H1 (cell line): ENCODE data around the gene USP3. TPM values are rescaled to one million over a fixed set of nuclear protein-coding genes. Genes with fewer than 3 reads are reported as not detected.

Source experiments
- CTCF ChIA-PET: fragments of 300-600 bp; sonication (Branson Sonifier 250); formaldehyde crosslinking; loops from one replicate; lab custom pipeline; 2021; ENCODE audit not compliant: partially characterized antibody; lab: Charles Lee
- POLR2A ChIA-PET: fragments of 300-600 bp; sonication (Branson Sonifier 250); formaldehyde crosslinking; loops from one replicate; lab custom pipeline; 2021; ENCODE audit warnings: inconsistent platforms; ENCODE audit not compliant: partially characterized antibody; lab: Charles Lee
- DNase-seq, 2 experiments: peaks; one replicate each; pipeline versions ENCODE4 v3.0.0 to v3.0.0-alpha.2; 2010 to 2022; ENCODE audit warnings: low spot score in 2 of 2, low read depth in 1 of 2, mixed read lengths in 1 of 2
- FAIRE-seq: peaks from 2 replicates; lab custom pipeline; 2011; peaks lifted over from hg19 to GRCh38; lab: Jason Lieb, UNC
- H2AFZ ChIP-seq: 2 replicates; pipeline ENCODE4 v1.8.1; 2012; ENCODE audit warnings: low read length, inconsistent platforms
- H2AK5ac ChIP-seq: 2 replicates; pipeline ENCODE4 v1.6.1; 2013; ENCODE audit warnings: low read depth, low read length
- H2BK120ac ChIP-seq: replicated peaks from 2 replicates; pipeline ENCODE3; 2013; ENCODE audit warnings: low read depth, low read length, inconsistent platforms
- H2BK12ac ChIP-seq: 2 replicates; pipeline ENCODE4 v1.6.1; 2013; ENCODE audit warnings: low read depth, low read length
- H2BK15ac ChIP-seq: 2 replicates; pipeline ENCODE4 v1.6.1; 2013; ENCODE audit warnings: low read length
- H2BK20ac ChIP-seq: 2 replicates; pipeline ENCODE4 v1.6.1; 2013; ENCODE audit warnings: low read length
- H2BK5ac ChIP-seq: 2 replicates; pipeline ENCODE4 v1.6.1; 2013; ENCODE audit warnings: low read depth, low read length
- H3K14ac ChIP-seq: 2 replicates; pipeline ENCODE4 v1.6.1; 2013; ENCODE audit warnings: inconsistent platforms; ENCODE audit not compliant: insufficient read length
- H3K18ac ChIP-seq: 2 replicates; pipeline ENCODE4 v1.6.1; 2013; ENCODE audit warnings: low read length; ENCODE audit errors: extremely low read depth
- H3K23ac ChIP-seq: 2 replicates; pipeline ENCODE4 v1.6.1; 2013; ENCODE audit warnings: inconsistent platforms; ENCODE audit not compliant: insufficient read length
- H3K23me2 ChIP-seq: 2 replicates; pipeline ENCODE4 v1.6.1; 2013; ENCODE audit warnings: low read depth, low read length
- H3K27ac ChIP-seq: 2 replicates; pipeline ENCODE4 v1.6.1; 2011; ENCODE audit warnings: low read depth, low read length, inconsistent platforms
- H3K27me3 ChIP-seq, 4 experiments: replicated peaks in 1 of 4; 1 replicate in 1 of 4; 2 replicates in 3 of 4; pipeline versions ENCODE4 v1.6.1 to v1.8.1; 2011 to 2013; ENCODE audit warnings: low read length in 3 of 4, mild to moderate bottlenecking in 3 of 4, inconsistent platforms in 2 of 4, mixed read lengths in 2 of 4, moderate library complexity in 1 of 4; ENCODE audit not compliant: control insufficient read depth in 3 of 4, insufficient read depth in 3 of 4; ENCODE audit errors: extremely low read depth in 1 of 4
- H3K36me3 ChIP-seq, 4 experiments: 2 replicates each; pipeline versions ENCODE4 v1.6.1 to v1.8.1; 2011 to 2013; ENCODE audit warnings: mild to moderate bottlenecking in 4 of 4, low read length in 3 of 4, moderate library complexity in 2 of 4, control low read depth in 1 of 4, inconsistent platforms in 1 of 4; ENCODE audit not compliant: insufficient read depth in 4 of 4, control insufficient read depth in 2 of 4
- H3K4ac ChIP-seq: replicated peaks from 2 replicates; pipeline ENCODE3; 2013; ENCODE audit warnings: low read length, low read depth, mixed read lengths, inconsistent platforms; ENCODE audit not compliant: insufficient read length
- H3K4me1 ChIP-seq, 4 experiments: replicated peaks in 1 of 4; 1 replicate in 1 of 4; 2 replicates in 3 of 4; pipeline versions ENCODE4 v1.6.1 to v1.8.1; 2011 to 2013; ENCODE audit warnings: low read length in 3 of 4, inconsistent platforms in 2 of 4, mixed read lengths in 1 of 4; ENCODE audit not compliant: insufficient read depth in 4 of 4, control insufficient read depth in 3 of 4
- H3K4me2 ChIP-seq, 2 experiments: 2 replicates each; pipeline versions ENCODE4 v1.6.1 to v1.8.1; 2011 to 2013; ENCODE audit warnings: low read depth in 2 of 2, low read length in 2 of 2, control low read depth in 1 of 2, inconsistent platforms in 1 of 2, mild to moderate bottlenecking in 1 of 2; ENCODE audit not compliant: insufficient read depth in 1 of 2
- H3K4me3 ChIP-seq, 4 experiments: fragments of 200-600, 300-600 bp in 1 of 4; sonication (generic), shearing (Covaris generic), sonication (Bioruptor Twin) in 1 of 4; 2 replicates each; pipeline versions ENCODE4 v1.5.1 to v1.8.1; 2011 to 2016; ENCODE audit warnings: low read length in 4 of 4, low read depth in 3 of 4, control low read depth in 2 of 4, inconsistent platforms in 2 of 4, mild to moderate bottlenecking in 2 of 4, mixed read lengths in 1 of 4, moderate library complexity in 1 of 4; ENCODE audit not compliant: insufficient read depth in 2 of 4; ENCODE audit errors: extremely low read depth in 1 of 4
- H3K56ac ChIP-seq: replicated peaks from 2 replicates; pipeline ENCODE3; 2013; ENCODE audit warnings: low read depth, mild to moderate bottlenecking, mixed read lengths, low read length, inconsistent platforms; ENCODE audit not compliant: insufficient read length
- H3K79me1 ChIP-seq: 2 replicates; pipeline ENCODE4 v1.6.1; 2013; ENCODE audit warnings: low read depth, low read length, control low read depth
- H3K79me2 ChIP-seq, 2 experiments: 2 replicates each; pipeline versions ENCODE4 v1.6.1 to v1.8.1; 2012 to 2013; ENCODE audit warnings: low read length in 2 of 2, mild to moderate bottlenecking in 2 of 2, inconsistent platforms in 1 of 2; ENCODE audit not compliant: insufficient read depth in 2 of 2, control insufficient read depth in 1 of 2
- H3K9ac ChIP-seq, 4 experiments: replicated peaks in 1 of 4; 1 replicate in 1 of 4; 2 replicates in 3 of 4; pipeline versions ENCODE4 v1.6.1 to v1.8.1; 2011 to 2013; ENCODE audit warnings: low read depth in 3 of 4, low read length in 3 of 4, control low read depth in 2 of 4, mild to moderate bottlenecking in 2 of 4, moderate library complexity in 2 of 4, inconsistent platforms in 1 of 4; ENCODE audit errors: extremely low read depth in 1 of 4
- H3K9me3 ChIP-seq, 2 experiments: 2 replicates each; pipeline versions ENCODE4 v1.6.1 to v1.8.1; 2012 to 2013; ENCODE audit warnings: mild to moderate bottlenecking in 2 of 2, moderate library complexity in 2 of 2, control low read depth in 1 of 2, inconsistent platforms in 1 of 2, low read depth in 1 of 2, low read length in 1 of 2, mixed read lengths in 1 of 2; ENCODE audit not compliant: insufficient read depth in 2 of 2
- H4K20me1 ChIP-seq, 2 experiments: replicated peaks in 1 of 2; 2 replicates each; pipeline versions ENCODE3 to v1.8.1; 2011 to 2013; ENCODE audit warnings: inconsistent platforms in 2 of 2, low read length in 2 of 2, mild to moderate bottlenecking in 1 of 2; ENCODE audit not compliant: insufficient read depth in 2 of 2, control insufficient read depth in 1 of 2
- H4K5ac ChIP-seq: 2 replicates; pipeline ENCODE4 v1.6.1; 2013; ENCODE audit warnings: low read length, low read depth, mixed read lengths, inconsistent platforms; ENCODE audit not compliant: insufficient read length
- H4K8ac ChIP-seq: 2 replicates; pipeline ENCODE4 v1.8.0; 2013; ENCODE audit warnings: mild to moderate bottlenecking, moderate library complexity, low read length, inconsistent platforms; ENCODE audit not compliant: insufficient read depth; ENCODE audit errors: extremely low read depth
- H4K91ac ChIP-seq: replicated peaks from 2 replicates; pipeline ENCODE3; 2013; ENCODE audit warnings: low read length, mixed read lengths, inconsistent platforms; ENCODE audit not compliant: insufficient read length
- CHD2 ChIP-seq: IDR thresholded peaks from 2 replicates; pipeline ENCODE4 v1.6.1; 2012; ENCODE audit warnings: low read length, improper control_type of control experiment
- CREB1 ChIP-seq: IDR thresholded peaks from 2 replicates; pipeline ENCODE4 v1.6.1; 2012; ENCODE audit warnings: inconsistent platforms
- E2F6 ChIP-seq: IDR thresholded peaks from 2 replicates; pipeline ENCODE4 v1.6.1; 2012; ENCODE audit warnings: inconsistent platforms
- JUN ChIP-seq: IDR thresholded peaks from 2 replicates; pipeline ENCODE4 v1.6.1; 2011; ENCODE audit warnings: low read depth, mild to moderate bottlenecking, improper control_type of control experiment, low read length
- KDM5A ChIP-seq: fragments of 200-600 bp; IDR thresholded peaks from 2 replicates; pipeline ENCODE4 v1.7.1; 2012; ENCODE audit warnings: mild to moderate bottlenecking, low read length, inconsistent platforms, mixed read lengths
- MAFK ChIP-seq: IDR thresholded peaks from 2 replicates; pipeline ENCODE4 v1.6.1; 2012; ENCODE audit warnings: low read depth, mild to moderate bottlenecking, improper control_type of control experiment, low read length
- POLR2AphosphoS5 ChIP-seq: IDR thresholded peaks from 2 replicates; pipeline ENCODE4 v1.6.1; 2011; ENCODE audit warnings: low read depth, low read length
- RBBP5 ChIP-seq: IDR thresholded peaks from 2 replicates; pipeline ENCODE4 v1.7.1; 2012; ENCODE audit warnings: low read depth, mild to moderate bottlenecking, inconsistent platforms, low read length, moderate library complexity, borderline replicate concordance
- RFX5 ChIP-seq: IDR thresholded peaks from 2 replicates; pipeline ENCODE4 v1.6.1; 2011; ENCODE audit warnings: low read depth, low read length, improper control_type of control experiment, borderline replicate concordance
- WGBS, 2 experiments: shearing (Covaris generic) in 1 of 2; methylation state at CpG; one replicate each; pipeline versions ENCODE4 v1.1.6 to v1.1.7; 2013 to 2015; ENCODE audit warnings: low lambda C conversion rate in 2 of 2, mixed read lengths in 2 of 2, inconsistent platforms in 1 of 2, low coverage in 1 of 2, missing lambda C conversion rate in 1 of 2; ENCODE audit not compliant: insufficient replicate concordance in 2 of 2, insufficient coverage in 1 of 2, insufficient read length in 1 of 2; ENCODE audit errors: extremely low coverage in 1 of 2, missing lambda C conversion rate in 1 of 2; 5-methylcytosine and 5-hydroxymethylcytosine counted together
- polyA plus RNA-seq, 7 experiments: library from polyadenylated mRNA; depleted of rRNA in 3 of 7; stranded (reverse) in 5 of 7; unstranded in 2 of 7; fragments of >200 nt in 5 of 7; fragments of 200-250 nt in 2 of 7; gene quantifications; 1 replicate in 5 of 7; 2 replicates in 1 of 7; 4 replicates in 1 of 7; pipeline versions ENCODE4 v1.2.1 to v1.2.3, GENCODE V29; 2011 to 2013; ENCODE audit warnings: missing spikeins in 2 of 7, mixed read lengths in 2 of 7
- total RNA-seq: library from RNA; stranded (reverse); fragmentation: NEBNext Ultra II Directional; extraction: Animal tissue kit (Norgen Biotek cat#: 25700); gene quantifications from 2 replicates; pipeline ENCODE4 v1.2.1, GENCODE V29; 2021

Gene USP3
- total and polyA plus RNA-seq, 2 of the 8 experiments (the other 6 are each of a cell fraction or from before 2014, with no cell fraction given), result 15.5 to 16.2 TPM

- H4K91ac ChIP-seq, result no peak overlapping the region
- H3K79me1 ChIP-seq, result no peaks in the 10 kb centered on the region
- peaks cover 0 to under 1% of the 10 kb centered on the region in 2 experiments for H4K20me1 ChIP-seq
- no peak overlapping the region for H3K14ac ChIP-seq
- 89% methylated on average over 6 of the region's 7 CpGs; no CpG with 5 or more reads in 1 of the 2 experiments for WGBS, 2 experiments
- H2BK12ac ChIP-seq, result no peak overlapping the region
- POLR2A ChIA-PET, result no interaction called here
- H3K23ac ChIP-seq, result no peak overlapping the region
- H2AFZ ChIP-seq, result no peak overlapping the region
- H3K23me2 ChIP-seq, result no peaks in the 10 kb centered on the region
- H3K9me3 ChIP-seq, result no peaks in the 10 kb centered on the region
- H3K27ac ChIP-seq, result no peak overlapping the region
- H2BK20ac ChIP-seq, result no peak overlapping the region
- no peak overlapping the region for H2BK15ac ChIP-seq
- DNase-seq (no peak), FAIRE-seq (no peak)
- peaks cover 0 to 5% (median 0%) of the 10 kb centered on the region in 4 experiments; a peak in 3 of 7 replicates for H3K4me1 ChIP-seq
- H3K4me2 ChIP-seq, result no peak overlapping the region
- H3K56ac ChIP-seq, result no peak overlapping the region
- H4K5ac ChIP-seq, result no peak overlapping the region
- no peak overlapping the region for H3K18ac ChIP-seq
- no peak overlapping the region for H3K9ac ChIP-seq
- H3K4me3 ChIP-seq, result no peak overlapping the region
- H2AK5ac ChIP-seq, result no peak overlapping the region
- no peaks in the 10 kb centered on the region for H3K36me3 ChIP-seq
- H3K79me2 ChIP-seq, result peaks cover 0 to 2% of the 10 kb centered on the region in 2 experiments; a peak in 2 of 4 replicates
- CTCF ChIA-PET, result interaction anchor here (0.7 to 4.8 kb wide), 12 partner anchors 7 to 80 kb away, joined by 3 to 39 read pairs (median 5); partner anchors contain the start of gene USP3
- H4K8ac ChIP-seq, result no peak overlapping the region
- H3K27me3 ChIP-seq, result no peaks in the 10 kb centered on the region
- no peak overlapping the region for H2BK5ac ChIP-seq
- no peak overlapping the region for H3K4ac ChIP-seq
- H2BK120ac ChIP-seq, result no peak overlapping the region
- TF ChIP-seq RFX5, result no peak
- TF ChIP-seq CREB1, result no peak
- TF ChIP-seq KDM5A, result no peak
- no peak for TF ChIP-seq POLR2AphosphoS5
- TF ChIP-seq JUN, result no peak
- no peak for TF ChIP-seq MAFK
- TF ChIP-seq E2F6, result no peak
- TF ChIP-seq RBBP5, result no peak
- no peak for TF ChIP-seq CHD2
These were observed 25.8 kb downstream of the USP3 start for GRCh38 chr15:63530235-63530634.
